GM23338 (cell line): ENCODE measurements around the gene NFE2L1.
"Not testable (repeated sequence)": the region's sequence is repeated elsewhere in the genome, so short reads cannot be mapped to it uniquely, and the experiment has no call there.

Experiments
- CREB1 ChIP-seq: fragments of 250-450 bp; sonication (Bioruptor Pico); IDR thresholded peaks from 2 replicates; pipeline ENCODE4 v1.5.0; 2020; ENCODE audit warnings: low read depth, mild to moderate bottlenecking, moderate library complexity
- EZH2 ChIP-seq: fragments of 200-600 bp; sonication (generic); IDR thresholded peaks from one replicate; pipeline ENCODE4 v1.8.0; 2017; ENCODE audit warnings: antibody characterized with exemption, mild to moderate bottlenecking, low read depth; ENCODE audit not compliant: unreplicated experiment
- EZH2phosphoT487 ChIP-seq: fragments of 200-600 bp; sonication (generic); IDR thresholded peaks from one replicate; pipeline ENCODE4 v1.8.1; 2018; ENCODE audit warnings: antibody characterized with exemption; ENCODE audit not compliant: unreplicated experiment
- JUNB ChIP-seq: IDR thresholded peaks from one replicate; pipeline ENCODE4 v1.6.1; 2016; ENCODE audit warnings: antibody characterized with exemption; ENCODE audit not compliant: unreplicated experiment
- NANOG ChIP-seq: IDR thresholded peaks from 2 replicates; pipeline ENCODE4 v1.6.1; 2016; ENCODE audit warnings: antibody characterized with exemption, borderline replicate concordance
- POLR2AphosphoS5 ChIP-seq: IDR thresholded peaks from 2 replicates; pipeline ENCODE4 v1.6.1; 2016; ENCODE audit warnings: antibody characterized with exemption, low read depth
- STAT1 ChIP-seq: IDR thresholded peaks from one replicate; pipeline ENCODE4 v1.6.1; 2016; ENCODE audit warnings: antibody characterized with exemption; ENCODE audit not compliant: unreplicated experiment
- ZNF114 ChIP-seq: fragments of 250-450 bp; sonication (Bioruptor Pico); IDR thresholded peaks from 2 replicates; pipeline ENCODE4 v1.5.0; 2020; ENCODE audit warnings: mild to moderate bottlenecking, moderate library complexity
- TF ChIP-seq, protein P1 (sequence below), 2 experiments: fragments of 200-600 bp in 1 of 2; sonication (generic) in 1 of 2; conservative IDR thresholded peaks; 2 replicates each; pipeline versions ENCODE4 v1.5.1 to v1.6.1; 2016 to 2017; ENCODE audit warnings: antibody characterized with exemption in 2 of 2, low read depth in 2 of 2, mild to moderate bottlenecking in 2 of 2, moderate library complexity in 1 of 2
- TF ChIP-seq, protein P2 (sequence below): IDR thresholded peaks from one replicate; pipeline ENCODE4 v1.6.1; 2018; ENCODE audit warnings: antibody characterized with exemption; ENCODE audit not compliant: unreplicated experiment
- TF ChIP-seq, protein P3 (sequence below): IDR thresholded peaks from 2 replicates; pipeline ENCODE4 v1.6.1; 2016; ENCODE audit warnings: antibody characterized with exemption
- TF ChIP-seq, protein P4 (sequence below): fragments of 250-450 bp; sonication (Bioruptor Pico); IDR thresholded peaks from 2 replicates; pipeline ENCODE4 v1.5.0; 2020; ENCODE audit warnings: mild to moderate bottlenecking, moderate library complexity

DNA sequence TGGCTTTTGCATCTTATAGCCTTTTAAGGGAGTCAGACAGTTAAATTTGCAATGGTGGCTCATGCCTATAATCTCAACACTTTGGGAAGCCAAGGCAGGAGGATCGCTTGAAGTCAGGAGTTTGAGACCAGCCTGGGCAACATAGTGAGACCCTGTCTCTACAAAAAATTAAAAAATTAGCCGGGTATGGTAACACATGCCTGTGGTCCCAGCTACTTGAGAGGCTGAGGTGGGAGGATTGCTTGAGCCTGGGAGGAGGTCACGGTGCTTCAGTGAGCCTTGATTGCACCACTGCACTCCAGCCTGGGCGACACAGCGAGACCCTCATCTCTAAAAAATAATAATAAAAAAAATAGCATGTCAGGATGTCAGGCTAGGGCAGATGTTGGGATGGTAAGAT is 46.5 kb upstream of the NFE2L1 start:
- TF ChIP-seq CREB1 (CRISPR knock-in tag); EZH2phosphoT487; POLR2AphosphoS5; EZH2; STAT1; JUNB; ZNF114; NANOG: not testable (repeated sequence)
- TF ChIP-seq, protein P1, sequence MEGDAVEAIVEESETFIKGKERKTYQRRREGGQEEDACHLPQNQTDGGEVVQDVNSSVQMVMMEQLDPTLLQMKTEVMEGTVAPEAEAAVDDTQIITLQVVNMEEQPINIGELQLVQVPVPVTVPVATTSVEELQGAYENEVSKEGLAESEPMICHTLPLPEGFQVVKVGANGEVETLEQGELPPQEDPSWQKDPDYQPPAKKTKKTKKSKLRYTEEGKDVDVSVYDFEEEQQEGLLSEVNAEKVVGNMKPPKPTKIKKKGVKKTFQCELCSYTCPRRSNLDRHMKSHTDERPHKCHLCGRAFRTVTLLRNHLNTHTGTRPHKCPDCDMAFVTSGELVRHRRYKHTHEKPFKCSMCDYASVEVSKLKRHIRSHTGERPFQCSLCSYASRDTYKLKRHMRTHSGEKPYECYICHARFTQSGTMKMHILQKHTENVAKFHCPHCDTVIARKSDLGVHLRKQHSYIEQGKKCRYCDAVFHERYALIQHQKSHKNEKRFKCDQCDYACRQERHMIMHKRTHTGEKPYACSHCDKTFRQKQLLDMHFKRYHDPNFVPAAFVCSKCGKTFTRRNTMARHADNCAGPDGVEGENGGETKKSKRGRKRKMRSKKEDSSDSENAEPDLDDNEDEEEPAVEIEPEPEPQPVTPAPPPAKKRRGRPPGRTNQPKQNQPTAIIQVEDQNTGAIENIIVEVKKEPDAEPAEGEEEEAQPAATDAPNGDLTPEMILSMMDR (conservative IDR thresholded peaks at IDR 0.05; ENCODE audit: low read depth in 2 of 2) = not testable (repeated sequence)
- TF ChIP-seq, protein P2, sequence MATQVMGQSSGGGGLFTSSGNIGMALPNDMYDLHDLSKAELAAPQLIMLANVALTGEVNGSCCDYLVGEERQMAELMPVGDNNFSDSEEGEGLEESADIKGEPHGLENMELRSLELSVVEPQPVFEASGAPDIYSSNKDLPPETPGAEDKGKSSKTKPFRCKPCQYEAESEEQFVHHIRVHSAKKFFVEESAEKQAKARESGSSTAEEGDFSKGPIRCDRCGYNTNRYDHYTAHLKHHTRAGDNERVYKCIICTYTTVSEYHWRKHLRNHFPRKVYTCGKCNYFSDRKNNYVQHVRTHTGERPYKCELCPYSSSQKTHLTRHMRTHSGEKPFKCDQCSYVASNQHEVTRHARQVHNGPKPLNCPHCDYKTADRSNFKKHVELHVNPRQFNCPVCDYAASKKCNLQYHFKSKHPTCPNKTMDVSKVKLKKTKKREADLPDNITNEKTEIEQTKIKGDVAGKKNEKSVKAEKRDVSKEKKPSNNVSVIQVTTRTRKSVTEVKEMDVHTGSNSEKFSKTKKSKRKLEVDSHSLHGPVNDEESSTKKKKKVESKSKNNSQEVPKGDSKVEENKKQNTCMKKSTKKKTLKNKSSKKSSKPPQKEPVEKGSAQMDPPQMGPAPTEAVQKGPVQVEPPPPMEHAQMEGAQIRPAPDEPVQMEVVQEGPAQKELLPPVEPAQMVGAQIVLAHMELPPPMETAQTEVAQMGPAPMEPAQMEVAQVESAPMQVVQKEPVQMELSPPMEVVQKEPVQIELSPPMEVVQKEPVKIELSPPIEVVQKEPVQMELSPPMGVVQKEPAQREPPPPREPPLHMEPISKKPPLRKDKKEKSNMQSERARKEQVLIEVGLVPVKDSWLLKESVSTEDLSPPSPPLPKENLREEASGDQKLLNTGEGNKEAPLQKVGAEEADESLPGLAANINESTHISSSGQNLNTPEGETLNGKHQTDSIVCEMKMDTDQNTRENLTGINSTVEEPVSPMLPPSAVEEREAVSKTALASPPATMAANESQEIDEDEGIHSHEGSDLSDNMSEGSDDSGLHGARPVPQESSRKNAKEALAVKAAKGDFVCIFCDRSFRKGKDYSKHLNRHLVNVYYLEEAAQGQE = not testable (repeated sequence)
- TF ChIP-seq, protein P3, sequence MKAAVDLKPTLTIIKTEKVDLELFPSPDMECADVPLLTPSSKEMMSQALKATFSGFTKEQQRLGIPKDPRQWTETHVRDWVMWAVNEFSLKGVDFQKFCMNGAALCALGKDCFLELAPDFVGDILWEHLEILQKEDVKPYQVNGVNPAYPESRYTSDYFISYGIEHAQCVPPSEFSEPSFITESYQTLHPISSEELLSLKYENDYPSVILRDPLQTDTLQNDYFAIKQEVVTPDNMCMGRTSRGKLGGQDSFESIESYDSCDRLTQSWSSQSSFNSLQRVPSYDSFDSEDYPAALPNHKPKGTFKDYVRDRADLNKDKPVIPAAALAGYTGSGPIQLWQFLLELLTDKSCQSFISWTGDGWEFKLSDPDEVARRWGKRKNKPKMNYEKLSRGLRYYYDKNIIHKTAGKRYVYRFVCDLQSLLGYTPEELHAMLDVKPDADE = not testable (repeated sequence)
- TF ChIP-seq, protein P4, sequence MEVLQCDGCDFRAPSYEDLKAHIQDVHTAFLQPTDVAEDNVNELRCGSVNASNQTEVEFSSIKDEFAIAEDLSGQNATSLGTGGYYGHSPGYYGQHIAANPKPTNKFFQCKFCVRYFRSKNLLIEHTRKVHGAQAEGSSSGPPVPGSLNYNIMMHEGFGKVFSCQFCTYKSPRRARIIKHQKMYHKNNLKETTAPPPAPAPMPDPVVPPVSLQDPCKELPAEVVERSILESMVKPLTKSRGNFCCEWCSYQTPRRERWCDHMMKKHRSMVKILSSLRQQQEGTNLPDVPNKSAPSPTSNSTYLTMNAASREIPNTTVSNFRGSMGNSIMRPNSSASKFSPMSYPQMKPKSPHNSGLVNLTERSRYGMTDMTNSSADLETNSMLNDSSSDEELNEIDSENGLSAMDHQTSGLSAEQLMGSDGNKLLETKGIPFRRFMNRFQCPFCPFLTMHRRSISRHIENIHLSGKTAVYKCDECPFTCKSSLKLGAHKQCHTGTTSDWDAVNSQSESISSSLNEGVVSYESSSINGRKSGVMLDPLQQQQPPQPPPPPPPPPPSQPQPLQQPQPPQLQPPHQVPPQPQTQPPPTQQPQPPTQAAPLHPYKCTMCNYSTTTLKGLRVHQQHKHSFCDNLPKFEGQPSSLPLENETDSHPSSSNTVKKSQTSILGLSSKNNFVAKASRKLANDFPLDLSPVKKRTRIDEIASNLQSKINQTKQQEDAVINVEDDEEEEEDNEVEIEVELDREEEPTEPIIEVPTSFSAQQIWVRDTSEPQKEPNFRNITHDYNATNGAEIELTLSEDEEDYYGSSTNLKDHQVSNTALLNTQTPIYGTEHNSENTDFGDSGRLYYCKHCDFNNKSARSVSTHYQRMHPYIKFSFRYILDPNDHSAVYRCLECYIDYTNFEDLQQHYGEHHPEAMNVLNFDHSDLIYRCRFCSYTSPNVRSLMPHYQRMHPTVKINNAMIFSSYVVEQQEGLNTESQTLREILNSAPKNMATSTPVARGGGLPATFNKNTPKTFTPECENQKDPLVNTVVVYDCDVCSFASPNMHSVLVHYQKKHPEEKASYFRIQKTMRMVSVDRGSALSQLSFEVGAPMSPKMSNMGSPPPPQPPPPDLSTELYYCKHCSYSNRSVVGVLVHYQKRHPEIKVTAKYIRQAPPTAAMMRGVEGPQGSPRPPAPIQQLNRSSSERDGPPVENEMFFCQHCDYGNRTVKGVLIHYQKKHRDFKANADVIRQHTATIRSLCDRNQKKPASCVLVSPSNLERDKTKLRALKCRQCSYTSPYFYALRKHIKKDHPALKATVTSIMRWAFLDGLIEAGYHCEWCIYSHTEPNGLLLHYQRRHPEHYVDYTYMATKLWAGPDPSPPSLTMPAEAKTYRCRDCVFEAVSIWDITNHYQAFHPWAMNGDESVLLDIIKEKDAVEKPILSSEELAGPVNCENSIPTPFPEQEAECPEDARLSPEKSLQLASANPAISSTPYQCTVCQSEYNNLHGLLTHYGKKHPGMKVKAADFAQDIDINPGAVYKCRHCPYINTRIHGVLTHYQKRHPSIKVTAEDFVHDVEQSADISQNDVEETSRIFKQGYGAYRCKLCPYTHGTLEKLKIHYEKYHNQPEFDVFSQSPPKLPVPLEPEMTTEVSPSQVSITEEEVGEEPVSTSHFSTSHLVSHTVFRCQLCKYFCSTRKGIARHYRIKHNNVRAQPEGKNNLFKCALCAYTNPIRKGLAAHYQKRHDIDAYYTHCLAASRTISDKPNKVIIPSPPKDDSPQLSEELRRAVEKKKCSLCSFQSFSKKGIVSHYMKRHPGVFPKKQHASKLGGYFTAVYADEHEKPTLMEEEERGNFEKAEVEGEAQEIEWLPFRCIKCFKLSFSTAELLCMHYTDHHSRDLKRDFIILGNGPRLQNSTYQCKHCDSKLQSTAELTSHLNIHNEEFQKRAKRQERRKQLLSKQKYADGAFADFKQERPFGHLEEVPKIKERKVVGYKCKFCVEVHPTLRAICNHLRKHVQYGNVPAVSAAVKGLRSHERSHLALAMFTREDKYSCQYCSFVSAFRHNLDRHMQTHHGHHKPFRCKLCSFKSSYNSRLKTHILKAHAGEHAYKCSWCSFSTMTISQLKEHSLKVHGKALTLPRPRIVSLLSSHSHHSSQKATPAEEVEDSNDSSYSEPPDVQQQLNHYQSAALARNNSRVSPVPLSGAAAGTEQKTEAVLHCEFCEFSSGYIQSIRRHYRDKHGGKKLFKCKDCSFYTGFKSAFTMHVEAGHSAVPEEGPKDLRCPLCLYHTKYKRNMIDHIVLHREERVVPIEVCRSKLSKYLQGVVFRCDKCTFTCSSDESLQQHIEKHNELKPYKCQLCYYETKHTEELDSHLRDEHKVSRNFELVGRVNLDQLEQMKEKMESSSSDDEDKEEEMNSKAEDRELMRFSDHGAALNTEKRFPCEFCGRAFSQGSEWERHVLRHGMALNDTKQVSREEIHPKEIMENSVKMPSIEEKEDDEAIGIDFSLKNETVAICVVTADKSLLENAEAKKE = not testable (repeated sequence)
